SU-DHL-6 (cell line): ENCODE measurements around the gene GJB3.

Experiments used
- H2AFZ ChIP-seq: fragments of 200-600 bp; sonication (generic); 2 replicates; pipeline ENCODE4 v1.6.1; 2014; ENCODE audit warnings: low read depth, mild to moderate bottlenecking, moderate library complexity, mixed read lengths, antibody characterized with exemption, low read length; ENCODE audit not compliant: severe bottlenecking
- H3F3A ChIP-seq: fragments of 200-600 bp; shearing (Covaris generic); 2 replicates; pipeline ENCODE4 v1.6.0; 2016; ENCODE audit warnings: antibody characterized with exemption, mild to moderate bottlenecking; ENCODE audit not compliant: insufficient read depth
- H3K27ac ChIP-seq: fragments of 200-600 bp; sonication (generic); 2 replicates; pipeline ENCODE4 v1.5.1; 2016; ENCODE audit warnings: low read depth, mild to moderate bottlenecking, low read length, moderate library complexity, mixed read lengths
- H3K27me3 ChIP-seq: fragments of 200-600 bp; sonication (generic), shearing (Covaris generic); 2 replicates; pipeline ENCODE4 v1.6.0; 2014; ENCODE audit warnings: mild to moderate bottlenecking, low read length
- H3K36me3 ChIP-seq: fragments of 200-600 bp; sonication (generic); 2 replicates; pipeline ENCODE4 v1.6.1; 2014; ENCODE audit warnings: mild to moderate bottlenecking, low read length, mixed read lengths
- H3K4me2 ChIP-seq: fragments of 300-600, 200-600 bp; shearing (Covaris generic), sonication (generic); 2 replicates; pipeline ENCODE4 v1.6.0; 2014; ENCODE audit warnings: low read length, low read depth, mild to moderate bottlenecking; ENCODE audit not compliant: poor library complexity, severe bottlenecking
- H3K4me3 ChIP-seq: fragments of 200-600 bp; sonication (generic); 2 replicates; pipeline ENCODE4 v1.5.1; 2014; ENCODE audit warnings: antibody characterized with exemption, low read length, mild to moderate bottlenecking, mixed read lengths; ENCODE audit not compliant: insufficient read depth, poor library complexity, severe bottlenecking
- H3K79me2 ChIP-seq: fragments of 200-600 bp; sonication (generic); 2 replicates; pipeline ENCODE4 v1.6.1; 2014; ENCODE audit warnings: mild to moderate bottlenecking, low read length, moderate library complexity; ENCODE audit not compliant: insufficient read depth
- H3K9ac ChIP-seq: fragments of 200-600 bp; sonication (generic); 2 replicates; pipeline ENCODE4 v1.7.0; 2014; ENCODE audit warnings: mild to moderate bottlenecking, low read length
- H3K9me2 ChIP-seq: fragments of 200-600 bp; sonication (generic); replicated peaks from 2 replicates; pipeline ENCODE4 v1.6.1; 2014; ENCODE audit warnings: low read length; ENCODE audit not compliant: insufficient read depth
- H3K9me3 ChIP-seq: fragments of 200-600 bp; sonication (generic); 2 replicates; pipeline ENCODE4 v1.6.1; 2014; ENCODE audit warnings: low read length, mixed read lengths; ENCODE audit not compliant: insufficient read depth
- H4K20me1 ChIP-seq: fragments of 200-600 bp; sonication (generic); 2 replicates; pipeline ENCODE4 v1.6.1; 2014; ENCODE audit warnings: low read depth, mild to moderate bottlenecking, antibody characterized with exemption, low read length, moderate library complexity, mixed read lengths
- EZH2phosphoT487 ChIP-seq: fragments of 200-600 bp; sonication (generic), shearing (Covaris generic); conservative IDR thresholded peaks from 2 replicates; pipeline ENCODE4 v1.6.1; 2018; ENCODE audit warnings: mild to moderate bottlenecking, antibody characterized with exemption, low read length, moderate library complexity, mixed read lengths
- TF ChIP-seq, protein P1 (sequence below): fragments of 200-600 bp; sonication (generic); IDR thresholded peaks from one replicate; pipeline ENCODE4 v1.5.1; 2017; ENCODE audit warnings: antibody characterized with exemption, mild to moderate bottlenecking, low read length, moderate library complexity; ENCODE audit not compliant: insufficient read depth, poor library complexity, severe bottlenecking

Gene GJB3

DNA sequence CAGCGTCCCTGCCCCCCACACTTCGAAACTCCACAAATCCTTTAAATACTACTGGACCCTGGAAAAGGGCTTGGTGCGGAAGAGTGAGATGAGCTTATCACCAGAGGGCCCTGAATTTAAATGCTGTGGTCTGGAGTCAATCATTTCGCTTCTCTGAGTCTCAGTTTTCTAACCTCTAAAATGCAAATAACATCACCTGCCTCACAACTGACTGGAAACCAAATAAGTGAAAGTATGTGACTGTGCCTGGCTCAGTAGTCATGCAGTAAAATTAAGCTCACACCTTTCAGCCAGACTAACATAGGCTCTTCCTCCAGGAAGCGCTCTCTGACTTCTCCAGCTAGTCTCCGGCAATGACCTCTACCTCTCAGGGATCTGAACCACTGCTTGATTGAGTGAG, 16.0 kb downstream of the GJB3 start:
- H3K9me2 ChIP-seq, result no peaks in the 10 kb centered on the region
- no peak overlapping the region for H3K9ac ChIP-seq
- H4K20me1 ChIP-seq, result no peaks in the 10 kb centered on the region
- H3F3A ChIP-seq, result no peaks in the 10 kb centered on the region
- no peaks in the 10 kb centered on the region for H3K36me3 ChIP-seq
- no peaks in the 10 kb centered on the region for H3K9me3 ChIP-seq
- no peaks in the 10 kb centered on the region for H3K79me2 ChIP-seq
- no peak overlapping the region for H3K4me2 ChIP-seq
- no peak overlapping the region for H2AFZ ChIP-seq
- H3K27me3 ChIP-seq, result no peaks in the 10 kb centered on the region
- no peak overlapping the region for H3K27ac ChIP-seq
- no peak overlapping the region for H3K4me3 ChIP-seq
- TF ChIP-seq, protein P1, sequence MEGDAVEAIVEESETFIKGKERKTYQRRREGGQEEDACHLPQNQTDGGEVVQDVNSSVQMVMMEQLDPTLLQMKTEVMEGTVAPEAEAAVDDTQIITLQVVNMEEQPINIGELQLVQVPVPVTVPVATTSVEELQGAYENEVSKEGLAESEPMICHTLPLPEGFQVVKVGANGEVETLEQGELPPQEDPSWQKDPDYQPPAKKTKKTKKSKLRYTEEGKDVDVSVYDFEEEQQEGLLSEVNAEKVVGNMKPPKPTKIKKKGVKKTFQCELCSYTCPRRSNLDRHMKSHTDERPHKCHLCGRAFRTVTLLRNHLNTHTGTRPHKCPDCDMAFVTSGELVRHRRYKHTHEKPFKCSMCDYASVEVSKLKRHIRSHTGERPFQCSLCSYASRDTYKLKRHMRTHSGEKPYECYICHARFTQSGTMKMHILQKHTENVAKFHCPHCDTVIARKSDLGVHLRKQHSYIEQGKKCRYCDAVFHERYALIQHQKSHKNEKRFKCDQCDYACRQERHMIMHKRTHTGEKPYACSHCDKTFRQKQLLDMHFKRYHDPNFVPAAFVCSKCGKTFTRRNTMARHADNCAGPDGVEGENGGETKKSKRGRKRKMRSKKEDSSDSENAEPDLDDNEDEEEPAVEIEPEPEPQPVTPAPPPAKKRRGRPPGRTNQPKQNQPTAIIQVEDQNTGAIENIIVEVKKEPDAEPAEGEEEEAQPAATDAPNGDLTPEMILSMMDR, result no peak
- no peak for TF ChIP-seq EZH2phosphoT487

DNA sequence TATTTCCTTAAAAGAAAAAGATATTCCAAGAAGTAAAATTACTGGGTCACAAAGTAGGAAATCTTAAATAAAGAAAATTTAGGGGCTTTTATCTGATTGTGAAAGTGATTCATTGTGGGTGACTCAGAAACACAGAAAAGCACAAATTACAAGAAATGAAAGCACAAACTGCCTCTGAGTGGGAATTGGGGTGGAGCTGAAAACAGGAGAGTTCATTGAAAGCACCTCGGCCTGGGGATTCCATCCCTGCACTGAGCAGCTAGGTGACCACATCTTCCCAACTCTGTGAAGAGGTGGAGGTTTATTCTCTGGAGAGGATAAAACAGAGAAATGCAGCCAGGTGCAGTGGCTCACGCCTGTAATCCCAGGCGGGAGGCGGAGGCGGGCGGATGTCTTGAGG, 19.2 kb downstream of the GJB3 start:
- no peaks in the 10 kb centered on the region for H3F3A ChIP-seq
- H2AFZ ChIP-seq, result no peak overlapping the region
- H3K79me2 ChIP-seq, result no peaks in the 10 kb centered on the region
- H4K20me1 ChIP-seq, result no peaks in the 10 kb centered on the region
- no peak overlapping the region for H3K9ac ChIP-seq
- no peak overlapping the region for H3K4me2 ChIP-seq
- TF ChIP-seq, protein P1, result no peak
- TF ChIP-seq EZH2phosphoT487, result no peak
- no peaks in the 10 kb centered on the region for H3K36me3 ChIP-seq
- no peak overlapping the region for H3K27ac ChIP-seq
- H3K9me2 ChIP-seq, result no peaks in the 10 kb centered on the region
- H3K27me3 ChIP-seq, result no peaks in the 10 kb centered on the region
- H3K9me3 ChIP-seq, result no peaks in the 10 kb centered on the region
- H3K4me3 ChIP-seq, result no peak overlapping the region

DNA sequence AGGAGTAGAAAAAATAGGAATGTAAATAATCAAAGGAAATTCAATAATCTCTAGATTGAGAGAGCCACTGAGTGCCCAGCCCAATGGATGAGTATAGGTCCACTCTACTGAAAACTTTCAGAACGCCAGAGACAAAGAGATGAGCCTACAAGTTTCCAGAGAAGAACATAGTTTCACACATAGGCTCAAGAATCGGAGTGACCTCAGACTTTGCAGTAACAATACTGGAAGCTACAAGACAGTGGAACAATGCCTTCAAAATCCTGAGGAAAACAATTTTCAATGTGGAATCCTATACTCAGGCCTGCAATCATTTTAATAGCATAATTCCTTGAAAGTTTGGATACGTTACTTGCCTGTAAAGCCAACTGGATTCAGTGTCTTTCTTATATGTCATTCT, 22.8 kb downstream of the GJB3 start:
- TF ChIP-seq, protein P1, result no peak
- TF ChIP-seq EZH2phosphoT487, result no peak
- H2AFZ ChIP-seq, result no peak overlapping the region

More for the DNA sequence above, 22.8 kb downstream of the GJB3 start:
- Histone ChIP-seq H3K27ac (no peak overlapping the region), H3K4me3 (no peak overlapping the region), H3K9me2 (no peaks in the 10 kb centered on the region), H3K9me3 (no peaks in the 10 kb centered on the region), H3F3A (no peaks in the 10 kb centered on the region), H3K79me2 (no peaks in the 10 kb centered on the region), H4K20me1 (no peaks in the 10 kb centered on the region), H3K9ac (no peak overlapping the region), H3K4me2 (no peak overlapping the region), H3K36me3 (no peaks in the 10 kb centered on the region), H3K27me3 (no peaks in the 10 kb centered on the region)
